SK-N-SH treated with all-trans-retinoic acid at 6 μM for 48 hours (cell line): ENCODE results near the gene BCAM.

Source experiments
- ATAC-seq: fragments of 200-7000 bp; cut with Tn5 transposase; 3 replicates; pipeline ENCODE4 v1.9.1; 2020; ENCODE audit warnings: mild to moderate bottlenecking, moderate library complexity
- ARNTL ChIP-seq: fragments of 450-650 bp; formaldehyde crosslinking; IDR thresholded peaks from 2 replicates; pipeline ENCODE4 v1.5.0; 2020; ENCODE audit warnings: low read depth, mild to moderate bottlenecking, moderate library complexity, borderline replicate concordance
- BACH2 ChIP-seq: fragments of 250-450 bp; sonication (Bioruptor Pico); IDR thresholded peaks from 2 replicates; pipeline ENCODE4 v1.9.0; 2021; ENCODE audit warnings: mild to moderate bottlenecking, borderline replicate concordance
- ESRRG ChIP-seq: fragments of 250-450 bp; sonication (Bioruptor Pico); IDR thresholded peaks from 2 replicates; pipeline ENCODE4 v1.6.1; 2021; ENCODE audit warnings: mild to moderate bottlenecking
- OSR1 ChIP-seq: fragments of 250-450 bp; sonication (Bioruptor Pico); IDR thresholded peaks from 2 replicates; pipeline ENCODE4 v1.8.0; 2022; ENCODE audit warnings: moderate library complexity, mild to moderate bottlenecking, inconsistent platforms
- PPARA ChIP-seq: fragments of 250-450 bp; sonication (Bioruptor Pico); IDR thresholded peaks from 2 replicates; pipeline ENCODE4 v1.5.0; 2020; ENCODE audit warnings: mild to moderate bottlenecking, borderline replicate concordance
- SNAI2 ChIP-seq: fragments of 250-450 bp; sonication (Bioruptor Pico); IDR thresholded peaks from 2 replicates; pipeline ENCODE4 v1.5.0; 2020; ENCODE audit warnings: mild to moderate bottlenecking, moderate library complexity
- TCF4 ChIP-seq: fragments of 250-450 bp; sonication (Bioruptor Pico); IDR thresholded peaks from 2 replicates; pipeline ENCODE4 v1.8.0; 2021; ENCODE audit warnings: mild to moderate bottlenecking, moderate library complexity, borderline replicate concordance
- TOX ChIP-seq: fragments of 250-450 bp; sonication (Bioruptor Pico); IDR thresholded peaks from 2 replicates; pipeline ENCODE4 v1.8.0; 2021; ENCODE audit warnings: mild to moderate bottlenecking, moderate library complexity, borderline replicate concordance
- TSHZ2 ChIP-seq: fragments of 250-450 bp; sonication (Bioruptor Pico); IDR thresholded peaks from 2 replicates; pipeline ENCODE4 v1.5.0; 2020; ENCODE audit warnings: mild to moderate bottlenecking, moderate library complexity
- ZC3H10 ChIP-seq: fragments of 250-450 bp; sonication (Bioruptor Pico); IDR thresholded peaks from 2 replicates; pipeline ENCODE4 v1.5.1; 2021; ENCODE audit warnings: mild to moderate bottlenecking, moderate library complexity
- ZFP3 ChIP-seq: fragments of 250-450 bp; sonication (Bioruptor Pico); IDR thresholded peaks from 2 replicates; pipeline ENCODE4 v1.5.0; 2020; ENCODE audit warnings: mild to moderate bottlenecking, moderate library complexity
- ZFP30 ChIP-seq: fragments of 450-650 bp; formaldehyde crosslinking; IDR thresholded peaks from 2 replicates; pipeline ENCODE4 v1.5.0; 2022; ENCODE audit warnings: mild to moderate bottlenecking, moderate library complexity
- TF ChIP-seq, protein P1 (sequence below): fragments of 250-450 bp; sonication (Bioruptor Pico); IDR thresholded peaks from 2 replicates; pipeline ENCODE4 v1.8.0; 2020; ENCODE audit warnings: mild to moderate bottlenecking, moderate library complexity, borderline replicate concordance
- TF ChIP-seq, protein P2 (sequence below): fragments of 250-450 bp; sonication (Bioruptor Pico); IDR thresholded peaks from 2 replicates; pipeline ENCODE4 v1.5.1; 2021; ENCODE audit warnings: mild to moderate bottlenecking, moderate library complexity
- TF ChIP-seq, protein P3 (sequence below): fragments of 250-450 bp; sonication (Bioruptor Pico); IDR thresholded peaks from 2 replicates; pipeline ENCODE4 v1.8.0; 2021; ENCODE audit warnings: low read depth, mild to moderate bottlenecking, moderate library complexity, borderline replicate concordance

The BCAM gene

DNA sequence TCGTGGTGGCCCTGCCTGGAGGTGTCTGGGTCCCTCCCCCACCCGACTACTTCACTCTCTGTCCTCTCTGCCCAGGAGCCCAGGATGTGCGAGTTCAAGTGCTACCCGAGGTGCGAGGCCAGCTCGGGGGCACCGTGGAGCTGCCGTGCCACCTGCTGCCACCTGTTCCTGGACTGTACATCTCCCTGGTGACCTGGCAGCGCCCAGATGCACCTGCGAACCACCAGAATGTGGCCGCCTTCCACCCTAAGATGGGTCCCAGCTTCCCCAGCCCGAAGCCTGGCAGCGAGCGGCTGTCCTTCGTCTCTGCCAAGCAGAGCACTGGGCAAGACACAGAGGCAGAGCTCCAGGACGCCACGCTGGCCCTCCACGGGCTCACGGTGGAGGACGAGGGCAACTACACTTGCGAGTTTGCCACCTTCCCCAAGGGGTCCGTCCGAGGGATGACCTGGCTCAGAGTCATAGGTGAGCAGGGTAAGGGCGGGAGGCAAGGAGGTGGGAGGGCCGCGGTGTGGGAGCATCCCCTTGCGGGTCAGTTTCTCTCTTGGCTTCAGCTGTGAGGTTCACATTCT lies 56.4 kb downstream of the BCAM start:
- TF ChIP-seq, protein P1, sequence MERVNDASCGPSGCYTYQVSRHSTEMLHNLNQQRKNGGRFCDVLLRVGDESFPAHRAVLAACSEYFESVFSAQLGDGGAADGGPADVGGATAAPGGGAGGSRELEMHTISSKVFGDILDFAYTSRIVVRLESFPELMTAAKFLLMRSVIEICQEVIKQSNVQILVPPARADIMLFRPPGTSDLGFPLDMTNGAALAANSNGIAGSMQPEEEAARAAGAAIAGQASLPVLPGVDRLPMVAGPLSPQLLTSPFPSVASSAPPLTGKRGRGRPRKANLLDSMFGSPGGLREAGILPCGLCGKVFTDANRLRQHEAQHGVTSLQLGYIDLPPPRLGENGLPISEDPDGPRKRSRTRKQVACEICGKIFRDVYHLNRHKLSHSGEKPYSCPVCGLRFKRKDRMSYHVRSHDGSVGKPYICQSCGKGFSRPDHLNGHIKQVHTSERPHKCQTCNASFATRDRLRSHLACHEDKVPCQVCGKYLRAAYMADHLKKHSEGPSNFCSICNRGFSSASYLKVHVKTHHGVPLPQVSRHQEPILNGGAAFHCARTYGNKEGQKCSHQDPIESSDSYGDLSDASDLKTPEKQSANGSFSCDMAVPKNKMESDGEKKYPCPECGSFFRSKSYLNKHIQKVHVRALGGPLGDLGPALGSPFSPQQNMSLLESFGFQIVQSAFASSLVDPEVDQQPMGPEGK, result no peak
- TF ChIP-seq OSR1 (CRISPR knock-in tag) (no peak), BACH2 (CRISPR knock-in tag) (no peak), ZC3H10 (CRISPR knock-in tag) (no peak)

GRCh38 chr19:44866664-44867063 lies 57.8 kb downstream of the BCAM start:
- TF ChIP-seq, protein P1, result no peak
- TF ChIP-seq ESRRG (CRISPR knock-in tag) (no peak), OSR1 (CRISPR knock-in tag) (no peak), TCF4 (CRISPR knock-in tag) (no peak)

More for the DNA sequence above, 56.4 kb downstream of the BCAM start:
- ATAC-seq, result no peak

DNA sequence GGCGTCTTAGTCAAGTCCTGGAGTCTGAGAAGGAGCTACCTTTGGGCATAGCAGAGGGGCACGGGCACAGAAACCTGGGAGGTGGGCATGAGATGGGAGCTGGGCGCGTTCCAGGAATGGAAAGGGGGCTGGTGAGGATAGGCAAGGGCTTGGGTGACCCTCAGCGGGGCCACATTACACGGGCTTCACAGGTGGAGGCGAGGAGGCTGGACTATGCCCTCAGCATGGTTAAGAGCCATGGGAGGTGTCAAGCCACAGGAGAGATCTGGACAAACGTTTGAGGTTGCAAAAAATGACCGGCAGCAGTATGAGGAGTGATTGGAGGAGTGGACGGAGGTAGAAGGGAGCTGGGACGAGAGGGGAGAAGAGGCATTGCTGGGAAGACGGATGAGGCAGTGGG lies 58.7 kb downstream of the BCAM start:
- ATAC-seq, result no peak
- no peak for TF ChIP-seq TOX
- no peak for TF ChIP-seq ESRRG (CRISPR knock-in tag)
- TF ChIP-seq, protein P2, sequence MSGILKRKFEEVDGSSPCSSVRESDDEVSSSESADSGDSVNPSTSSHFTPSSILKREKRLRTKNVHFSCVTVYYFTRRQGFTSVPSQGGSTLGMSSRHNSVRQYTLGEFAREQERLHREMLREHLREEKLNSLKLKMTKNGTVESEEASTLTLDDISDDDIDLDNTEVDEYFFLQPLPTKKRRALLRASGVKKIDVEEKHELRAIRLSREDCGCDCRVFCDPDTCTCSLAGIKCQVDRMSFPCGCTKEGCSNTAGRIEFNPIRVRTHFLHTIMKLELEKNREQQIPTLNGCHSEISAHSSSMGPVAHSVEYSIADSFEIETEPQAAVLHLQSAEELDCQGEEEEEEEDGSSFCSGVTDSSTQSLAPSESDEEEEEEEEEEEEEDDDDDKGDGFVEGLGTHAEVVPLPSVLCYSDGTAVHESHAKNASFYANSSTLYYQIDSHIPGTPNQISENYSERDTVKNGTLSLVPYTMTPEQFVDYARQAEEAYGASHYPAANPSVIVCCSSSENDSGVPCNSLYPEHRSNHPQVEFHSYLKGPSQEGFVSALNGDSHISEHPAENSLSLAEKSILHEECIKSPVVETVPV (CRISPR knock-in tag), result no peak
- TF ChIP-seq, protein P3, sequence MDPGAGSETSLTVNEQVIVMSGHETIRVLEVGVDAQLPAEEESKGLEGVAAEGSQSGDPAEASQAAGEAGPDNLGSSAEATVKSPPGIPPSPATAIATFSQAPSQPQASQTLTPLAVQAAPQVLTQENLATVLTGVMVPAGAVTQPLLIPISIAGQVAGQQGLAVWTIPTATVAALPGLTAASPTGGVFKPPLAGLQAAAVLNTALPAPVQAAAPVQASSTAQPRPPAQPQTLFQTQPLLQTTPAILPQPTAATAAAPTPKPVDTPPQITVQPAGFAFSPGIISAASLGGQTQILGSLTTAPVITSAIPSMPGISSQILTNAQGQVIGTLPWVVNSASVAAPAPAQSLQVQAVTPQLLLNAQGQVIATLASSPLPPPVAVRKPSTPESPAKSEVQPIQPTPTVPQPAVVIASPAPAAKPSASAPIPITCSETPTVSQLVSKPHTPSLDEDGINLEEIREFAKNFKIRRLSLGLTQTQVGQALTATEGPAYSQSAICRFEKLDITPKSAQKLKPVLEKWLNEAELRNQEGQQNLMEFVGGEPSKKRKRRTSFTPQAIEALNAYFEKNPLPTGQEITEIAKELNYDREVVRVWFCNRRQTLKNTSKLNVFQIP (CRISPR knock-in tag), result no peak
- no peak for TF ChIP-seq ZFP3
- TF ChIP-seq BACH2 (CRISPR knock-in tag), result no peak
- TF ChIP-seq TSHZ2 (CRISPR knock-in tag), result no peak
- no peak for TF ChIP-seq PPARA
- no peak for TF ChIP-seq OSR1 (CRISPR knock-in tag)
- TF ChIP-seq ZFP30 (CRISPR knock-in tag), result no peak
- no peak for TF ChIP-seq ARNTL (CRISPR knock-in tag)
- TF ChIP-seq, protein P1, result no peak
- TF ChIP-seq TCF4 (CRISPR knock-in tag), result no peak
- TF ChIP-seq SNAI2, result no peak

More at GRCh38 chr19:44866664-44867063, 57.8 kb downstream of the BCAM start:
- ATAC-seq, result no peak
